HG03066 (cell line): ENCODE results near the gene STK11IP.

Source experiments
- ATAC-seq: cut with Tn5 transposase; IDR thresholded peaks from one replicate; pipeline ENCODE4 v1.9.1; 2021; ENCODE audit warnings: low read depth; ENCODE audit not compliant: unreplicated experiment

The STK11IP gene, protein sequence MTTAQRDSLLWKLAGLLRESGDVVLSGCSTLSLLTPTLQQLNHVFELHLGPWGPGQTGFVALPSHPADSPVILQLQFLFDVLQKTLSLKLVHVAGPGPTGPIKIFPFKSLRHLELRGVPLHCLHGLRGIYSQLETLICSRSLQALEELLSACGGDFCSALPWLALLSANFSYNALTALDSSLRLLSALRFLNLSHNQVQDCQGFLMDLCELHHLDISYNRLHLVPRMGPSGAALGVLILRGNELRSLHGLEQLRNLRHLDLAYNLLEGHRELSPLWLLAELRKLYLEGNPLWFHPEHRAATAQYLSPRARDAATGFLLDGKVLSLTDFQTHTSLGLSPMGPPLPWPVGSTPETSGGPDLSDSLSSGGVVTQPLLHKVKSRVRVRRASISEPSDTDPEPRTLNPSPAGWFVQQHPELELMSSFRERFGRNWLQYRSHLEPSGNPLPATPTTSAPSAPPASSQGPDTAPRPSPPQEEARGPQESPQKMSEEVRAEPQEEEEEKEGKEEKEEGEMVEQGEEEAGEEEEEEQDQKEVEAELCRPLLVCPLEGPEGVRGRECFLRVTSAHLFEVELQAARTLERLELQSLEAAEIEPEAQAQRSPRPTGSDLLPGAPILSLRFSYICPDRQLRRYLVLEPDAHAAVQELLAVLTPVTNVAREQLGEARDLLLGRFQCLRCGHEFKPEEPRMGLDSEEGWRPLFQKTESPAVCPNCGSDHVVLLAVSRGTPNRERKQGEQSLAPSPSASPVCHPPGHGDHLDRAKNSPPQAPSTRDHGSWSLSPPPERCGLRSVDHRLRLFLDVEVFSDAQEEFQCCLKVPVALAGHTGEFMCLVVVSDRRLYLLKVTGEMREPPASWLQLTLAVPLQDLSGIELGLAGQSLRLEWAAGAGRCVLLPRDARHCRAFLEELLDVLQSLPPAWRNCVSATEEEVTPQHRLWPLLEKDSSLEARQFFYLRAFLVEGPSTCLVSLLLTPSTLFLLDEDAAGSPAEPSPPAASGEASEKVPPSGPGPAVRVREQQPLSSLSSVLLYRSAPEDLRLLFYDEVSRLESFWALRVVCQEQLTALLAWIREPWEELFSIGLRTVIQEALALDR

DNA sequence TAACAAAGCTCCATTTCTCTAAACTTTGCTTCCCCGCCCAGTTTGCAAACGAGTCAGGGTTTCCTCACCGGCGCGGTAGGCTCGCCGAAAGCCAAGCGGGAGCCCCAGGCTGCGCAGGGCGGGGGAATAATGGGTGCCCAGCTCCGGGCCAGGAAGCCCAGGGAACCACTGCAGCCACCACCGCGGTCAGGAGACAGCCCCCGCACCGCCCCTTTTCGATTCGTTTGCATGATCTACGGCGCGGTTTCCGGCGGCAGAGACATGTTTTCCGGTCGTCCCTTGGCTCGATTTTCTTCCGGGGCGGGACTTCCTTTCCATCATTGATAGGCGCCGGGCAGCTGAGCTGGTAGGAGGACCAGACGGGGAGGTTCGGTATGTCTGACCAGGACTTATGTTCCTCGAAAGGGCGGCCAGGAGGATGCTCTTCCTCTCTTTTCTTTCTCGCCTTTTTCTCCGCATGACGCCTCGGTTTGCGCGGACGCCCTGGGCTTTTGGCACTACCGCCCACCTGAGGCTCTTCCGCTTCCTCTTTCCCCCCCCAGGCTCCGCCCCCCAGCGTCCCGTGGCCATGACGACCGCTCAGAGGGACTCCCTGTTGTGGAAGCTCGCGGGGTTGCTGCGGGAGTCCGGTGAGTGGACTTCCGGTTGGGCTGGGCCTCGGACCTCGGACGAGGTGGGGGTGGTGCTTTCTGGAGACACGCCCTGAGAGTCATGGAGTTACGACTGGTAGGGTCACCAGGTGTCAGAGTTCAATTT is at the start of gene STK11IP:
Gene STK11IP (plus strand): TSS at position 306 of the 756 bp plus-strand sequence. CDS start 263 bp downstream, at position 569.
- peak; percentile 95 for ATAC-seq

DNA sequence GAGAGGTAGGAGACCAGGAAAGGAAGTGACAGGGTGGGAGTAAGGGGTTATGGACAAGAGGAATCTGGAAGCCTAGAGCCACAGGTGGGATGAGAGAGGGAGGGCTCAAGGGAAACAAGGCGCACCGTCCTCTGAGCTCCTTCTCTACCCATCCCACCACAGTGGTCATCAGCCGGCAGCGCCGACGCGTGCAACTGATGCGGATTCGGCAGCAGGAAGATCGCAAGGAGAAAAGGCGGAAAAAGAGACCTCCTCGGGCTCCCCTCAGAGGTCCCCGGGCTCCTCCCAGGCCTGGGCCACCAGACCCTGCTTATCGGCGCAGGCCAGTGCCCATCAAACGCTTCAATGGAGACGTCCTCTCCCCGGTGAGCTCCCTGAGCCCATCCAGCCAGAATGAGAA is 48.7 kb upstream of the STK11IP start:
- no peak for ATAC-seq

DNA sequence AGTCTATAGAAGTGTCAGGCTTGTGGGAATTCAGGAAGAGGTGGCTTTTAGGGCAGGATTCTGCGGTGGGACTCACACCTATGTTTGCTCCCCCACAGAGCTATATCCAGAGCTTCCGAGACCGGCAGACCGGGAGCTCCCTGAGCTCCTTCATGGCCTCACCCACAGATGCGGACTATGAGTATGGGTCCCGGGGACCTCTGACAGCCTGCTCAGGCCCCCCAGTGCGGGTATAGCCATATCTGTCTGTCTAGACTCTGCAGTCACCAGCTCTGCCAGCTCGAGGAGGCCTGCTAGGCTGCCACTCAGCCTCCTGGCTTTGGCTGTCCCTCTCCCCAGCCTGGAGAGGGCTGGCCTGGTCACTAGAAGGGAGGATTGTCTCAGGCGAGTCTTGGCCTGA is 48.0 kb upstream of the STK11IP start:
- no peak for ATAC-seq

DNA sequence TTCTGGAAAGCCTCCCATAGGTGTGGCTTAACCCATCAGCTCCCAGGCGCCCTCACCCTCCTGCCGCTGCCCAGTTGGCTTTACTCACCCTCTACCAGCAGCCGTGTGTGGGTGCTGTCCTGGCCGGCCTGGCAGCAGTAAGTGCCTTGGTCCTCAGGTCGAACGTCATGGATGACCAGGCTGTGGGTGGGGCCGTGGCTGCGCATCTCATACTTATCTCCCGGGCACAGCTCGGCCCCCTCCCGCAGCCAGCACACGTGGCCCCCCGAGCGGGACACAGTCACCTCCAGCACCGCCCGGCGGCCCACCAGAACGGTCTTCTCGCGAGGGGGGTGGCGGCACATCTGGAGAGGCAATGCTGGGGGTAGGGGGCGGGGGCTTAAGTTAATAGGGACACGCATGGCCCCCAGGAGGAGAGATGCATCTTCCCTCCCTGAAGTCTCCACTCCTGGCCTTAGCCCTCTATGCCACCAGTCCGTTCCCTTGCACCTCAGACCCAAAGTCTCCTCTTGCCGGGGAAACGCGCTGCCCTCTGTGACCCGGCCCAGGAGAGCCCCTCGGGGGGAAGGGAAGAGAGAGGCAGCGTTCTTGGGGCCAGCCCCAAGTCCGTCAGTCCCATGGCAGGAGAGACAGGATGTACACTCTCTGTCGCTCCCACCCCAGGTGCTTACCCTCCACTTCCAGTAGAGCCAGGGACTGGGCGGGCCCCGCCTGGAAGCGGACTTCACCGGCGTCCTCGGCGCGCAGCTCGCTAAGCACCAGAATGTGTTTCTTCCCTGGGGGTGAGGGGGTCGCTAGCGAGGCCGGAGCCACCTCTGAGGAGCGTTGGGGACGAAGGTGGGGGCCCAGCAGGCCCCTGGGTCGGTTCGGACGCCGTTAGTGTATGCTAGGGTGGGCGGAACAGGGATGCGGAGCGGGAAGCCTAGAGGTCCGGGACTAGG is 45.9 kb upstream of the STK11IP start:
- peak; percentile 11 for ATAC-seq

DNA sequence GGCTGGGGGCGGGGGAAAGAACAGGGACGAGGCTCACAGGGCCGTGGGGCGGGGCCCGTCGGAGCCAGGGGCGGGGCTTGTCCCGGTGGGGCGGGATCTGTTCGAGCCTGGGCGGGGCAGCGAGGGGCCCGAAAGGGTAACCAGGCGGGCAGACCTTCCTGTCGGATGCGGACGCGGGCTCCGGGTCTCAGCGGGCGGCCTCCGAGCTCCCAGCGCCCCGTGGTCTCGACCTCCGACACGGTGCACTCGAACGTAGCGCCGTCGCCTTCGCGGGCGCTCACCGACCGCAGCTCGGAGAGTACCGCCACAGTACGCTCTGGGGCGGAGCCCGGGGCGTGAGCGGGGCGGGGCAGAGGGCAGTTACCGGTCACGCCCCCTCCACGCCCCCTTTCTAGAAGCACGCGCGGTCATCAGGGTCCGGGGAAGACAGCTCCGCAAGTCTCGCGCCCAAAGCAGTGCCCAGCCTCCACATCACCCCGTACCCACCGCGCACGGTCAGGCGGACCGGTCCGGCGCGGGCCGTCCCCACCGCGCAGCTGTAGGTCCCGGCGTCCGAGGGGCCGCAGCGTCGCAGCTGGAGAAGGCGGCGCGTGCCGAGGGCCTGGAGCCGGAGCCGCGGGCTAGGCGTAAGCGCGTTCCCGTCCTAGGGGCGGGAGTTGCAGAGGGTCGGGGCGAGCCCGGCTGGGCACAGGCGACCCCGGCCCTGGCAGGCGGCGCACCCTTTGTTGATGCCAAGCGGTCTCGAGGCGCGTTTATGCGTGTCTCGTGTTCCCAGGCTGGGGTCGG is 45.1 kb upstream of the STK11IP start:
- ATAC-seq, result peak; percentile 90

DNA sequence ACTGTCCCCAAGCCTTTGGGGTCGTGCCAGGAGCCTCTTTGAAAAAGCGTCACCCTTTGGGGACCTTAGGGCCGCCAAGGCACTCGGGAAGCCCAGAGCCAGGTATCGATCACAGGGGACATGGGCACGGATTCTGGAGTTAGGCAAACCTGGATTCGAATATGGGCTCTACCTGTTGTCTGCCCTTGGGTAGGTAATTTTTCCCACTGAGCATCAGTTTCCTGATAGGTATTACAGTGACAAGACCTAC is 44.6 kb upstream of the STK11IP start:
- ATAC-seq, result no peak

DNA sequence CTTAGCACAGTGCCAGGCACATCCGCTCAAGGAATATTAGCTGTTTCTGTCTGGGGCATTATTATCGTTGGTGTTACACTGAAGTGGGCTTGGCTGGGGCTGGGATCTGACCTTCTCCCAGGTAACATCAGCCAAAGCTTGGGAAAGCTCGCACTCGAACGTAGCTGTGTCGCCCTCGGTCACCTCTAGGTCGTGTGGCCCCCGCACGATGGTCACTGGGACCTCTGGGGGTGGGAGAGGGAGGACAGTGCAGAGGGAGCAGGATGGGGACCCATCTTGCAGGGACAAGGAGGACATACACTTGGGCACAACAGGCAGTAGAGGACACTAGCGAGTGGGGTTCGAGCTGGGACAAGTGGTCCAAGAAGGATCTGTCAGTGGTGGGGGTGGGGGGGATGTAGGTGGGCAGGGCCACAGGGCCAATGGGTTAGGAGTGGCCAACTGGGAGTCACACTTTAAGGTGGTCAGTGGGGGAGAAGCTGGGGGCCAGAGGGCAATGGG is 44.1 kb upstream of the STK11IP start:
- no peak for ATAC-seq

DNA sequence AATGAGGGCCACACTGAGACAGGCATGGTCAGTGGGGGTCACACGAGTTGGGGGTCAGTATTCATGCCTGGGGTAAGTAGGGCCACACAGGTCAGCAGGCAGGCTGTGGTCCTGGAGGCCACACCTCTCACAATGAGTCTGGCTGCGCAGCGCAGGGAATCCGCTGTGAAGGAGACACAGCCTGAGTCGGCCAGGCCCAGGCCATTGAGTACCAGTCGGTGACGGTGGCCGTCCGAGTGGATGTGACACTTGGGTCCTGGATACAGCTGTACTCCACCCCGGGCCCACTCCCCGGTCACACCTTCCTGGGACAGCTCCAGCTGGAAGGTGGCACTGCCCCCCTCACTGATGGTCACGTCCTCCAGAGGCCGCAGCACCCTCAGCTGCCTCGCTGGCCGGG is 43.3 kb upstream of the STK11IP start:
- no peak for ATAC-seq

DNA sequence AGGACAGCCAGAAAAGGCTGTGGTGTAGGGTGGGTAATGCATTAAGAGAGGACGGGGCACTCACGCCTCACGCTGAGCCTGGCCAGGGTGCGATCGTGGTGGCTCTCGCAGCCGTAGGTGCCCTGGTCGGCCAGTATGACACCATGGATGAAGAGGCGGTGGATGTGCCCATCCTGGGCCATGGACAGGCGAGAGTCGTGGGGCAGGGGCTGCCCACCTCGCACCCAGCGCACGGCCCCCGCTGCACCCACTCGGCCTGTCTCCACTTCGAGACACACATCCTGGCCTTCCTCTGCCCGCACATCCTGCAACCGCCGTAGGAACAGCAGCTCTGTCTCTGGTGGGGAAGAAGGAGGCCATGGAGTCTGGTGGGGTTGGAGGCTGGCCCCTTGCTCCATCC is 41.7 kb upstream of the STK11IP start:
- no peak for ATAC-seq

DNA sequence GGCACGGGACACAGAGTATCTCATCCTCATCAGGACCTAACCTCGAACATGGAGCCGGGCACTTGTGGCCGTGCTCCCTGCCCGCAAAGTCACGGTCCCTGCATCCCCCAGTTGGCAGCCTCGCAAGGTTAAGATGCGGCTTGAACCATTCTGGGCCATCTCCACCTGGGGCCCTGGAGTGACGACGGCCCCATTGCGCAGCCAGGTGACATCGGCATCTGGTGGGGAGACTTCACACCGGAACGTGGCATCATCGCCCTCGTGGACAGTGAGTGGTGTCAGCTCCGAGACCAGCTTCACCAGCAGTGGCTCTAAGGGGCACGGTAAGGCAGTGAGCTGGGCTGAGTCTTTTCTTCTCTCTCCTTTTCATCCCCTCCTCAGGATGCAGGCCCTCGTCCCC is 41.2 kb upstream of the STK11IP start:
- ATAC-seq, result no peak

DNA sequence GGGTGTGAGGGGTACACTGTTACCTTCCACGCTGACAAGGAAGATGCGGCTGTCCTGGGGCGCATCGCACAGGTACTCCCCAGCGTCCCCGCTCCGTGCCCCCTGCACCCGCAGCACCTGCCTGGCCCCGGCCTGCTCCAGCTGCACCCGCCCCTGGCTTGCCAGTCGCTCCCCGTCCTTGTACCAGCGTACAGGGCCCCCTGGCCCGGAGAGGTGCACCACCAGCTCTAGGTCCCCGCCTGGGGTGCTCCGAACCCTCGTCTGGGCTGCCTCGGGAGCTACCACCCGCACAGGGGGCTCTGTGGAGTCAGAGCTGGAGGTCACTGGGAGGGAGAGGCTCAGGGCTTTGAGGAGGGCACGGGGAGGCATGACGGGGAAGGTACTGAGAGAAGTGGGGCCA is 40.3 kb upstream of the STK11IP start:
- ATAC-seq, result no peak

DNA sequence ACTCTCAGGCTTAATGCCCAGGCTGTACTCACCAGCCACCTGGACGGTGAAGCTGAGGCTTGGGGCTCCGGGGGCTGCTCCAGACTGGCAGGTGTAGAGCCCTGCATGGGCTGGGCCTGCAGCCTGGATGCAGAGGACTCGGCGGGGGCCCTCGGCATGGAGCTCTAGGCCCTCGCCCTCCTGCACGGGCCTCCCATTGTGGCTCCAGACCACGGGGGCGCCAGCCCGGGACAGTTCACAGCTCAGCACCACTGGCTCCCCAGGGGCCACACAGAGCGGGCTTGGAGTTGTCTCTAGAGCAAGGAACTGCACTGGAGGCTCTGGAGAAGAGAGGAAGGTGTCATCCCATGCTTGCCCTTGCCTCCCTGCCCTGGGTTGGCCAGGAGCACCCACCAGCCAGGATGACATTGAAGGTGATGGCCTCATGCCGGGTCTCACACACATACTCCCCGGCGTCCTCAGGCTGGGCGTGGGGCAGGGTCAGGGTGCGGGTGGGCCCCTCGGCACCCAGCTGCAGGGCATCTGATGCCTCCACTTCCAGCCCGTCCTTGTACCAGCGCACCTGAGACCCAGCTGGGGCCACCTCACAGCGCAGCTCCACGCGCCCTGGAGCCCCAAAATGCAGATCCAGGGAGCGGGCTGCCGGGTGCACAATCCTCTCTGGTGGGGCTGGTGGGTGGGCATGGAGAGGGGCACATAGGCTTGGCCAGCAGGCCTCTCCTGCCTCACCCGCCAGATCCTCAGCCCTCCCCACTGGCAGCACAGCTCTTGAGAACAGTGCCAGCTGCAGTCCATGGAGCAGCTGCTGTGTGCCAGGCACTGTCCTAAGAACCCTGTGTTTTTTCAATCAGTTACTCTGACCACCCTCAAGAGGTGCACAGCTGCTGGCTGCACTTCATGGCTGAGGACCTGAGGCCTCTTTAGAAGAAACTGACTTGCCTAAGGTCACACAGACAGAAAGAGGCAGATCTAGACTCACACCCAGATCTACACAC is 39.6 kb upstream of the STK11IP start:
- no peak for ATAC-seq

DNA sequence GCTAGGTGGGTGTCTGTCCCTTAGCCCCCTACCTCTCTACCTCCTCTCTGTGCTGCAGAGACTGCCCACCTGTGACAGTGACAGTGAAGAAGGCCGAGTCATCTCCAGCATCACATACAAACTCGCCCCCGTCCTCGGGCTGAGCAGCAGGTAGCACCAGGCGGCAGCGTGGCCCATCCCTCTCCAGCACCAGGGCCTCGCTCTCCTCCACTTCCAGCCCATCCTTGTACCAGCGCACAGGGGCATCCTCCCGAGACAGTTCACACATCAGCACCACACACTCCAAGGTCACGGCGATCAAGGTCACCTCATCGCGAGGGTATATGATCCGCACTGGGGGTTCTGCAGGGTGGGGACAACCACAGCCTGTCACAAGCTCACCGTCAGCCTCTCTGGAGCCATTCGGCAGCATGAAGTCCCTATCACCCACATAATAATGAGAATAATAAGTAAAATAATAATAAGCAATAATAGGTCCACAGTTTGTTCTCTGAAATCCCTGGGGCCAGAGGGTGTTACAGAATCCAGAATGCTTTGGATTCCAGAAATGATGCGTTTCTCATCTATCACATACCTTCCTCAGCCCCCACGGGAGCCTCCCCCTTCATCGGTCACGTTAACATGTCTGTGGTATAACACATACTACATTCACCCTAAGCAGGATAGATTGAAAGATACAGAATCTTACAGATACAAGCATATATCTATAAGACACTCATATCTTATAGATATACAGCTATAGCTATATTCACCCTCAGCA is 38.3 kb upstream of the STK11IP start:
- ATAC-seq, result no peak

DNA sequence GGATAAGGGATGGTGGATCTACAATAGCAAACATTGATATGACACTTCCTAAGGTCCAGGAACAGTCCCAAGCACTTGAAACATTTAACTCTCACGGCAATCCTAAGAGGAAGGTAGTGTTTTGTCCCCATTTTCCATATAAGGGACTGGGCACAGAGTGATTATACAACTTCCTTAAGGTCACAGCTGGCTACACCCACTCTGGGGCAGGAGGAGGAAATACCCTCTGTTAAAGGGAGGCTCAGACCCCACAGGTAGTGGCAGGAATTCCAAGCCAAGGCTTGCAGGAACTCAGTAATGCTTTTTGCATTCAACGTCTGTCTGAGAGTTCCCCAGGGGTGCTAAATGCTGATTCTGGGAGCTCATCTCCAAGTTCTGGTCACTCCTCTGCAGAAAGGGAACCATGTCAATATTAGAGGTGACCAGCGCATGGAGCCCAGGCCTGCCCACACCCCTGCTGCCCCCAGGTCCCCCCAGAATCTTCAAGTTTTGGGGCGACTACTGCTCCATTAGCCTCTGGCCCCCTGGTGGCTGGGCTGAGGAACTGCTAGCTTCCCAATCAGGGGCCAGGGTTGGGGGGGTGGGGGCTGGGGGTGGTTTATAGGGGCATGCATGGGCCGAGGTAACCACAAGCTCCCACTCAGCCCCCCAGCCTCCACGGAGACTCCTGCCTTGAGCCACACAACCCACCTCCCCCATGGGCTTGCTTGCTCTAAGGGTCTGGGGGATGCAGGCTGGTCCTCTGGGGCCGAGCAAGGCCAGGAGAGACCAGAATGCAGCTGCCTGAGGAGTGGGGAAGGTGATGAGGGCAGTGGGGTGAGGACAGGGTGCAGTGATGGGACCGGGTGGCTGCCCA is 37.4 kb upstream of the STK11IP start:
- no peak for ATAC-seq

DNA sequence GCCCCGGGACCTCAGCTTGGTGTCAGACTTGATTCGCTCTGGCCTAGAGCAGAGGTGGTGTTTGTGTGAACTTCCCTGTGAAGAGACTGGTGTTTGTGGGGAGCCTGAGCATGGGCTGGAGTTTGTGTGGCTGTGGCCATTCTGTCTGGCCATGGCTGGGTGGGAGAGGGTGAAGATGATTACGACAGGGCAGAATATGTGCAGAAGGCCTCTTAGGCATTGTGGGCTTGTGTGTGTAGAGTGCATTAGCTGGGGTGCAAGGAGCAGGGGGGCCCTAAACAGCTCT is 36.8 kb upstream of the STK11IP start:
- ATAC-seq, result no peak
